HEK293 (cell line): Measurements from ENCODE around the gene GLOD4.

Source experiments
- BCL11A ChIP-seq: fragments of 450-650 bp; formaldehyde crosslinking; IDR thresholded peaks from 2 replicates; pipeline ENCODE4 v1.5.1; 2016; ENCODE audit warnings: low read depth, missing biosample characterization, missing genetic modification characterization
- GLI2 ChIP-seq: fragments of 450-650 bp; formaldehyde crosslinking; IDR thresholded peaks from 2 replicates; pipeline ENCODE4; 2017; ENCODE audit warnings: missing biosample characterization, missing genetic modification characterization, low read depth, borderline replicate concordance
- KLF1 ChIP-seq: fragments of 450-650 bp; formaldehyde crosslinking; IDR thresholded peaks from 2 replicates; pipeline ENCODE4 v1.5.1; 2016; ENCODE audit warnings: missing biosample characterization, missing genetic modification characterization
- SCRT1 ChIP-seq: fragments of 450-650 bp; formaldehyde crosslinking; IDR thresholded peaks from 2 replicates; pipeline ENCODE4 v1.5.1; 2016; ENCODE audit warnings: missing biosample characterization, missing genetic modification characterization, borderline replicate concordance
- ZBTB17 ChIP-seq: fragments of 450-650 bp; formaldehyde crosslinking; IDR thresholded peaks from 2 replicates; pipeline ENCODE4 v1.5.1; 2016; ENCODE audit warnings: missing biosample characterization, missing genetic modification characterization
- ZNF133 ChIP-seq: fragments of 450-650 bp; formaldehyde crosslinking; IDR thresholded peaks from 2 replicates; pipeline ENCODE4 v1.5.1; 2016; ENCODE audit warnings: missing biosample characterization, missing genetic modification characterization
- ZNF140 ChIP-seq: fragments of 450-650 bp; formaldehyde crosslinking; IDR thresholded peaks from 2 replicates; pipeline ENCODE4 v1.5.1; 2016; ENCODE audit warnings: missing biosample characterization, missing genetic modification characterization
- ZNF157 ChIP-seq: fragments of 450-650 bp; formaldehyde crosslinking; IDR thresholded peaks from 2 replicates; pipeline ENCODE4 v1.5.1; 2016; ENCODE audit warnings: missing biosample characterization, missing genetic modification characterization
- ZNF175 ChIP-seq: fragments of 450-650 bp; formaldehyde crosslinking; IDR thresholded peaks from 2 replicates; pipeline ENCODE4 v1.5.1; 2016; ENCODE audit warnings: missing biosample characterization, missing genetic modification characterization
- ZNF202 ChIP-seq: fragments of 450-650 bp; formaldehyde crosslinking; IDR thresholded peaks from 2 replicates; pipeline ENCODE4 v1.5.1; 2016; ENCODE audit warnings: missing biosample characterization, missing genetic modification characterization, borderline replicate concordance
- ZNF221 ChIP-seq: fragments of 450-650 bp; formaldehyde crosslinking; IDR thresholded peaks from 2 replicates; pipeline ENCODE4 v1.5.1; 2017; ENCODE audit warnings: missing biosample characterization, missing genetic modification characterization, borderline replicate concordance
- ZNF266 ChIP-seq: fragments of 450-650 bp; formaldehyde crosslinking; IDR thresholded peaks from 2 replicates; pipeline ENCODE4 v1.5.1; 2016; ENCODE audit warnings: missing biosample characterization, missing genetic modification characterization, low read depth
- ZNF292 ChIP-seq: fragments of 450-650 bp; formaldehyde crosslinking; IDR thresholded peaks from 2 replicates; pipeline ENCODE4 v1.5.1; 2016; ENCODE audit warnings: low read depth, missing biosample characterization, missing genetic modification characterization, borderline replicate concordance
- ZNF354C ChIP-seq: fragments of 450-650 bp; formaldehyde crosslinking; IDR thresholded peaks from 2 replicates; pipeline ENCODE4 v1.5.1; 2016; ENCODE audit warnings: missing biosample characterization, missing genetic modification characterization, low read depth, borderline replicate concordance
- ZNF394 ChIP-seq: fragments of 450-650 bp; formaldehyde crosslinking; IDR thresholded peaks from 2 replicates; pipeline ENCODE4 v1.5.1; 2016; ENCODE audit warnings: missing biosample characterization, missing genetic modification characterization, mild to moderate bottlenecking, moderate library complexity, borderline replicate concordance
- ZNF423 ChIP-seq: fragments of 450-650 bp; formaldehyde crosslinking; IDR thresholded peaks from 2 replicates; pipeline ENCODE4 v1.5.1; 2016; ENCODE audit warnings: missing biosample characterization, missing genetic modification characterization
- ZNF514 ChIP-seq: fragments of 450-650 bp; formaldehyde crosslinking; IDR thresholded peaks from 2 replicates; pipeline ENCODE4 v1.5.1; 2016; ENCODE audit warnings: missing biosample characterization, missing genetic modification characterization
- ZNF596 ChIP-seq: fragments of 450-650 bp; IDR thresholded peaks from 2 replicates; pipeline ENCODE4 v1.5.0; 2018; ENCODE audit warnings: missing biosample characterization, mild to moderate bottlenecking, missing genetic modification characterization, moderate library complexity
- ZNF623 ChIP-seq: fragments of 450-650 bp; formaldehyde crosslinking; IDR thresholded peaks from 2 replicates; pipeline ENCODE4 v1.5.1; 2016; ENCODE audit warnings: missing biosample characterization, missing genetic modification characterization
- ZNF629 ChIP-seq: fragments of 450-650 bp; formaldehyde crosslinking; IDR thresholded peaks from 2 replicates; pipeline ENCODE4 v1.5.1; 2017; ENCODE audit warnings: missing biosample characterization, missing genetic modification characterization
- ZNF670 ChIP-seq: fragments of 450-650 bp; formaldehyde crosslinking; IDR thresholded peaks from 2 replicates; pipeline ENCODE4 v1.5.1; 2016; ENCODE audit warnings: missing biosample characterization, missing genetic modification characterization, low read depth
- ZNF701 ChIP-seq: fragments of 450-650 bp; formaldehyde crosslinking; IDR thresholded peaks from 2 replicates; pipeline ENCODE4 v1.5.1; 2016; ENCODE audit warnings: missing biosample characterization, missing genetic modification characterization
- ZNF707 ChIP-seq: fragments of 450-650 bp; formaldehyde crosslinking; IDR thresholded peaks from 2 replicates; pipeline ENCODE4 v1.5.1; 2016; ENCODE audit warnings: missing biosample characterization, missing genetic modification characterization
- TF ChIP-seq, protein P1 (sequence below): fragments of 450-650 bp; formaldehyde crosslinking; IDR thresholded peaks from 2 replicates; pipeline ENCODE4 v1.5.1; 2016; ENCODE audit warnings: missing biosample characterization, missing genetic modification characterization
- TF ChIP-seq, protein P2 (sequence below): fragments of 450-650 bp; formaldehyde crosslinking; IDR thresholded peaks from 2 replicates; pipeline ENCODE4; 2016; ENCODE audit warnings: missing biosample characterization, missing genetic modification characterization
- TF ChIP-seq, protein P3 (sequence below): fragments of 450-650 bp; formaldehyde crosslinking; IDR thresholded peaks from 2 replicates; pipeline ENCODE4 v1.5.1; 2017; ENCODE audit warnings: missing biosample characterization, missing genetic modification characterization
- TF ChIP-seq, protein P4 (sequence below): fragments of 450-650 bp; formaldehyde crosslinking; IDR thresholded peaks from 2 replicates; pipeline ENCODE4 v1.5.1; 2017; ENCODE audit warnings: missing biosample characterization, missing genetic modification characterization
- TF ChIP-seq, protein P5 (sequence below): fragments of 450-650 bp; formaldehyde crosslinking; IDR thresholded peaks from 2 replicates; pipeline ENCODE4 v1.5.1; 2017; ENCODE audit warnings: missing biosample characterization, missing genetic modification characterization
- TF ChIP-seq, protein P6 (sequence below): fragments of 450-650 bp; formaldehyde crosslinking; IDR thresholded peaks from 2 replicates; pipeline ENCODE4 v1.5.1; 2016; ENCODE audit warnings: missing biosample characterization, missing genetic modification characterization

GLOD4 gene

DNA sequence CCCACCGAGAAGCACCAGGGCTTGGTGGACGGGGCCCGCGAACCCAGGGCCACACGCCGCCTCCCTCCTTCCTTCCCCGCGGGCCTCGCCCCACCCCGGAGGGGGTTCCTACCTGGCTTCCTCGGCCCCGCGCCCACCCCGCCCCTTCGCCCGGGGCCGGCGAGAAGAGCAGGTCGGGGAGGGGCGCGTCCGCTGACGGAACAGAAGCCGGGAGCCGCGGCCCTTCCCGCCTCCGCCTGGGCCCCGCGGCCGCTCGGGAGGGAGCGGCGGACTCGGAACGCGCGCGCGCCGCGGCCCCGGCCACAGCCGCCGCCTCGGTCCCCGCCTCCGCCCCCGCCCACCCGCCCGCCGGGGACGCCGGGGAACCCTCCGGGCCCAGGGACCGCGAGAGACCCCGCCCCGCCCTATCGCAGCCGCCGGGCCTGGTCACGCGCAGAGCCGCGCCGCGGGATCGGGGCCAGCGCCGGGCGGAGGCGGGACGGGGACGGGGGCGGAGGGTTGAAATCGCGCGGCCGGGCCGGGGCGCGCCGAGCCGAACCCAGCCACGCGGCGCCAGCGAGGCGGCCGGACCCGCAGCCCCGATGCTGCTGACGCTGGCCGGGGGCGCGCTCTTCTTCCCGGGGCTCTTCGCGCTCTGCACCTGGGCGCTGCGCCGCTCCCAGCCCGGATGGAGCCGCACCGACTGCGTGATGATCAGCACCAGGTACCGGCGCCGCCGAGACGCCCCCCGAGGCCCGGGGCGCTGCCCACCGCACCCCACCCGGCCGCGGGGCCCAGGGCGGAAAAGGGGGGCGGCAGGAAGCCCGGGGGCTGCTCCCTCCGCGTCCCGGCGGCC lies 49.8 kb downstream of the GLOD4 start, which contains the start of gene TLCD3A (continued):
- TF ChIP-seq, protein P1, sequence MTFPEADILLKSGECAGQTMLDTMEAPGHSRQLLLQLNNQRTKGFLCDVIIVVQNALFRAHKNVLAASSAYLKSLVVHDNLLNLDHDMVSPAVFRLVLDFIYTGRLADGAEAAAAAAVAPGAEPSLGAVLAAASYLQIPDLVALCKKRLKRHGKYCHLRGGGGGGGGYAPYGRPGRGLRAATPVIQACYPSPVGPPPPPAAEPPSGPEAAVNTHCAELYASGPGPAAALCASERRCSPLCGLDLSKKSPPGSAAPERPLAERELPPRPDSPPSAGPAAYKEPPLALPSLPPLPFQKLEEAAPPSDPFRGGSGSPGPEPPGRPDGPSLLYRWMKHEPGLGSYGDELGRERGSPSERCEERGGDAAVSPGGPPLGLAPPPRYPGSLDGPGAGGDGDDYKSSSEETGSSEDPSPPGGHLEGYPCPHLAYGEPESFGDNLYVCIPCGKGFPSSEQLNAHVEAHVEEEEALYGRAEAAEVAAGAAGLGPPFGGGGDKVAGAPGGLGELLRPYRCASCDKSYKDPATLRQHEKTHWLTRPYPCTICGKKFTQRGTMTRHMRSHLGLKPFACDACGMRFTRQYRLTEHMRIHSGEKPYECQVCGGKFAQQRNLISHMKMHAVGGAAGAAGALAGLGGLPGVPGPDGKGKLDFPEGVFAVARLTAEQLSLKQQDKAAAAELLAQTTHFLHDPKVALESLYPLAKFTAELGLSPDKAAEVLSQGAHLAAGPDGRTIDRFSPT (tag by site-specific recombination): no peak
- TF ChIP-seq ZNF514 (tag by site-specific recombination) (no peak), ZNF133 (tag by site-specific recombination) (no peak), ZNF157 (tag by site-specific recombination) (no peak), ZNF707 (tag by site-specific recombination) (no peak), ZNF140 (tag by site-specific recombination) (no peak), ZNF292 (tag by site-specific recombination) (no peak), ZNF266 (tag by site-specific recombination) (no peak), ZNF423 (tag by site-specific recombination) (no peak), ZNF670 (tag by site-specific recombination) (no peak), ZNF629 (0 out of 2 replicates have a peak, but pooled peaks have one; percentile 30), SCRT1 (no peak), ZNF701 (tag by site-specific recombination) (no peak), ZNF175 (no peak), ZNF623 (no peak), KLF1 (tag by site-specific recombination) (peak; percentile 86), ZNF394 (tag by site-specific recombination) (no peak), ZNF221 (tag by site-specific recombination) (no peak), ZNF354C (tag by site-specific recombination) (no peak), ZBTB17 (tag by site-specific recombination) (no peak), BCL11A (tag by site-specific recombination) (no peak), ZNF202 (tag by site-specific recombination) (no peak), ZNF596 (tag by site-specific recombination) (peak; percentile 25; the same call in 1 of the 2 replicates), GLI2 (tag by site-specific recombination) (no peak)
- TF ChIP-seq, protein P2, sequence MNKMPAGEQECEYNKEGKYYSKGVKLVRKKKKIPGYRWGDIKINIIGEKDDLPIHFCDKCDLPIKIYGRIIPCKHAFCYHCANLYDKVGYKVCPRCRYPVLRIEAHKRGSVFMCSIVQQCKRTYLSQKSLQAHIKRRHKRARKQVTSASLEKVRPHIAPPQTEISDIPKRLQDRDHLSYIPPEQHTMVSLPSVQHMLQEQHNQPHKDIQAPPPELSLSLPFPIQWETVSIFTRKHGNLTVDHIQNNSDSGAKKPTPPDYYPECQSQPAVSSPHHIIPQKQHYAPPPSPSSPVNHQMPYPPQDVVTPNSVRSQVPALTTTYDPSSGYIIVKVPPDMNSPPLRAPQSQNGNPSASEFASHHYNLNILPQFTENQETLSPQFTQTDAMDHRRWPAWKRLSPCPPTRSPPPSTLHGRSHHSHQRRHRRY (tag by site-specific recombination): no peak
- TF ChIP-seq, protein P3, sequence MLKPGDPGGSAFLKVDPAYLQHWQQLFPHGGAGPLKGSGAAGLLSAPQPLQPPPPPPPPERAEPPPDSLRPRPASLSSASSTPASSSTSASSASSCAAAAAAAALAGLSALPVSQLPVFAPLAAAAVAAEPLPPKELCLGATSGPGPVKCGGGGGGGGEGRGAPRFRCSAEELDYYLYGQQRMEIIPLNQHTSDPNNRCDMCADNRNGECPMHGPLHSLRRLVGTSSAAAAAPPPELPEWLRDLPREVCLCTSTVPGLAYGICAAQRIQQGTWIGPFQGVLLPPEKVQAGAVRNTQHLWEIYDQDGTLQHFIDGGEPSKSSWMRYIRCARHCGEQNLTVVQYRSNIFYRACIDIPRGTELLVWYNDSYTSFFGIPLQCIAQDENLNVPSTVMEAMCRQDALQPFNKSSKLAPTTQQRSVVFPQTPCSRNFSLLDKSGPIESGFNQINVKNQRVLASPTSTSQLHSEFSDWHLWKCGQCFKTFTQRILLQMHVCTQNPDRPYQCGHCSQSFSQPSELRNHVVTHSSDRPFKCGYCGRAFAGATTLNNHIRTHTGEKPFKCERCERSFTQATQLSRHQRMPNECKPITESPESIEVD (tag by site-specific recombination): no peak
- TF ChIP-seq, protein P4, sequence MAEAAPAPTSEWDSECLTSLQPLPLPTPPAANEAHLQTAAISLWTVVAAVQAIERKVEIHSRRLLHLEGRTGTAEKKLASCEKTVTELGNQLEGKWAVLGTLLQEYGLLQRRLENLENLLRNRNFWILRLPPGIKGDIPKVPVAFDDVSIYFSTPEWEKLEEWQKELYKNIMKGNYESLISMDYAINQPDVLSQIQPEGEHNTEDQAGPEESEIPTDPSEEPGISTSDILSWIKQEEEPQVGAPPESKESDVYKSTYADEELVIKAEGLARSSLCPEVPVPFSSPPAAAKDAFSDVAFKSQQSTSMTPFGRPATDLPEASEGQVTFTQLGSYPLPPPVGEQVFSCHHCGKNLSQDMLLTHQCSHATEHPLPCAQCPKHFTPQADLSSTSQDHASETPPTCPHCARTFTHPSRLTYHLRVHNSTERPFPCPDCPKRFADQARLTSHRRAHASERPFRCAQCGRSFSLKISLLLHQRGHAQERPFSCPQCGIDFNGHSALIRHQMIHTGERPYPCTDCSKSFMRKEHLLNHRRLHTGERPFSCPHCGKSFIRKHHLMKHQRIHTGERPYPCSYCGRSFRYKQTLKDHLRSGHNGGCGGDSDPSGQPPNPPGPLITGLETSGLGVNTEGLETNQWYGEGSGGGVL (tag by site-specific recombination): peak; percentile 87
- TF ChIP-seq, protein P5, sequence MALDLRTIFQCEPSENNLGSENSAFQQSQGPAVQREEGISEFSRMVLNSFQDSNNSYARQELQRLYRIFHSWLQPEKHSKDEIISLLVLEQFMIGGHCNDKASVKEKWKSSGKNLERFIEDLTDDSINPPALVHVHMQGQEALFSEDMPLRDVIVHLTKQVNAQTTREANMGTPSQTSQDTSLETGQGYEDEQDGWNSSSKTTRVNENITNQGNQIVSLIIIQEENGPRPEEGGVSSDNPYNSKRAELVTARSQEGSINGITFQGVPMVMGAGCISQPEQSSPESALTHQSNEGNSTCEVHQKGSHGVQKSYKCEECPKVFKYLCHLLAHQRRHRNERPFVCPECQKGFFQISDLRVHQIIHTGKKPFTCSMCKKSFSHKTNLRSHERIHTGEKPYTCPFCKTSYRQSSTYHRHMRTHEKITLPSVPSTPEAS (tag by site-specific recombination): no peak
- TF ChIP-seq, protein P6, sequence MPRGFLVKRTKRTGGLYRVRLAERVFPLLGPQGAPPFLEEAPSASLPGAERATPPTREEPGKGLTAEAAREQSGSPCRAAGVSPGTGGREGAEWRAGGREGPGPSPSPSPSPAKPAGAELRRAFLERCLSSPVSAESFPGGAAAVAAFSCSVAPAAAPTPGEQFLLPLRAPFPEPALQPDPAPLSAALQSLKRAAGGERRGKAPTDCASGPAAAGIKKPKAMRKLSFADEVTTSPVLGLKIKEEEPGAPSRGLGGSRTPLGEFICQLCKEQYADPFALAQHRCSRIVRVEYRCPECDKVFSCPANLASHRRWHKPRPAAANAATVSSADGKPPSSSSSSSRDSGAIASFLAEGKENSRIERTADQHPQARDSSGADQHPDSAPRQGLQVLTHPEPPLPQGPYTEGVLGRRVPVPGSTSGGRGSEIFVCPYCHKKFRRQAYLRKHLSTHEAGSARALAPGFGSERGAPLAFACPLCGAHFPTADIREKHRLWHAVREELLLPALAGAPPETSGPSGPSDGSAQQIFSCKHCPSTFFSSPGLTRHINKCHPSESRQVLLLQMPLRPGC (tag by site-specific recombination): no peak
